GM10847 (cell line): ENCODE measurements around the gene RBM6.

ENCODE experiments used
- POLR2A ChIP-seq: IDR thresholded peaks from 2 replicates; pipeline ENCODE4 v1.6.1; 2011; ENCODE audit not compliant: insufficient read length; ENCODE audit errors: extremely low read depth

RBM6 gene

GRCh38 chr3:50100386-50100785 is 160.4 kb downstream of the RBM6 start:
- no peak for TF ChIP-seq POLR2A

- no peak for TF ChIP-seq POLR2A
Observed at GRCh38 chr3:50100956-50101845, 161.3 kb downstream of the RBM6 start.

GRCh38 chr3:50102558-50102957 is 162.6 kb downstream of the RBM6 start:
- TF ChIP-seq POLR2A, result no peak

- no peak for TF ChIP-seq POLR2A
Observed at GRCh38 chr3:50111757-50112156, 171.8 kb downstream of the RBM6 start.

GRCh38 chr3:50112462-50112861 is 172.5 kb downstream of the RBM6 start:
- no peak for TF ChIP-seq POLR2A

GRCh38 chr3:50117120-50117519 is 177.2 kb downstream of the RBM6 start:
- TF ChIP-seq POLR2A, result no peak

- TF ChIP-seq POLR2A, result no peak
Observed at GRCh38 chr3:50118237-50118636, 178.3 kb downstream of the RBM6 start.

GRCh38 chr3:50119786-50120185 is 179.8 kb downstream of the RBM6 start:
- TF ChIP-seq POLR2A, result no peak

- no peak for TF ChIP-seq POLR2A
Observed at GRCh38 chr3:50120364-50121071, 180.6 kb downstream of the RBM6 start.

GRCh38 chr3:50121072-50122032 is 181.4 kb downstream of the RBM6 start:
- TF ChIP-seq POLR2A, result no peak

- TF ChIP-seq POLR2A, result no peak
Observed at GRCh38 chr3:50122071-50122470, 182.1 kb downstream of the RBM6 start.

GRCh38 chr3:50122661-50123391 is 182.9 kb downstream of the RBM6 start:
- no peak for TF ChIP-seq POLR2A

- no peak for TF ChIP-seq POLR2A
Observed at GRCh38 chr3:50123394-50124051, 183.6 kb downstream of the RBM6 start.
